ENCODE measurements around the gene COL4A1.

The COL4A1 gene

GRCh38 chr13:110227416-110227815 lies 79.5 kb downstream of the COL4A1 start:
- H3K4me1 ChIP-seq (ENCODE audit: control insufficient read depth, low read depth, low read length) = no peaks in the 10 kb centered on the region
- H2AK5ac ChIP-seq (ENCODE audit: low read length) = no peak overlapping the region
- no peak for DNase-seq
- no peaks in the 10 kb centered on the region for H3K79me2 ChIP-seq (ENCODE audit: control insufficient read depth, insufficient read depth, low read length)
- no peak overlapping the region for H3K4me2 ChIP-seq (ENCODE audit: low read length)
- no peak overlapping the region for H2BK120ac ChIP-seq (ENCODE audit: low read depth, low read length)
- no peak overlapping the region for H3K9ac ChIP-seq (ENCODE audit: low read length)
- no peak overlapping the region for H3K23ac ChIP-seq (ENCODE audit: low read length)
- no peak overlapping the region for H3K4me3 ChIP-seq (ENCODE audit: low read length)
- no peaks in the 10 kb centered on the region for H3K27me3 ChIP-seq (ENCODE audit: insufficient read depth, low read length, poor library complexity)
- no peak overlapping the region for H2BK15ac ChIP-seq (replicated peaks; ENCODE audit: low read depth)
- no peak overlapping the region for H3K18ac ChIP-seq (ENCODE audit: low read length)
- no peaks in the 10 kb centered on the region for H3K36me3 ChIP-seq (ENCODE audit: control insufficient read depth, insufficient read depth, low read length)
- H2BK5ac ChIP-seq (ENCODE audit: low read length) = no peak overlapping the region
- H4K8ac ChIP-seq (ENCODE audit: low read depth, low read length) = no peak overlapping the region
- no peaks in the 10 kb centered on the region for H3K79me1 ChIP-seq (ENCODE audit: low read length)
- no peak overlapping the region for H3K56ac ChIP-seq (ENCODE audit: low read length)
- H3K4ac ChIP-seq (ENCODE audit: low read depth, low read length) = no peak overlapping the region
- no CpG with 5 or more reads among the region's 3 CpGs for WGBS (ENCODE audit: extremely low coverage, insufficient coverage, low lambda C conversion rate)
- no peak overlapping the region for H3K27ac ChIP-seq (ENCODE audit: low read depth, low read length)
- no peak overlapping the region for H4K5ac ChIP-seq (ENCODE audit: low read length)

GRCh38 chr13:110225609-110226574 lies 81.1 kb downstream of the COL4A1 start:
- no peak overlapping the region for H4K5ac ChIP-seq (ENCODE audit: low read length)
- no CpG with 5 or more reads among the region's 12 CpGs for WGBS (ENCODE audit: extremely low coverage, insufficient coverage, low lambda C conversion rate)
- no peak overlapping the region for H3K9ac ChIP-seq (ENCODE audit: low read length)
- no peaks in the 10 kb centered on the region for H3K79me1 ChIP-seq (ENCODE audit: low read length)
- H3K4ac ChIP-seq (ENCODE audit: low read depth, low read length) = no peak overlapping the region
- H4K8ac ChIP-seq (ENCODE audit: low read depth, low read length) = no peak overlapping the region
- H3K4me3 ChIP-seq (ENCODE audit: low read length) = no peak overlapping the region
- no peak overlapping the region for H2BK5ac ChIP-seq (ENCODE audit: low read length)
- H2BK120ac ChIP-seq (ENCODE audit: low read depth, low read length) = peak overlapping the region; percentile 32
- H2AK5ac ChIP-seq (ENCODE audit: low read length) = no peak overlapping the region
- no peaks in the 10 kb centered on the region for H3K79me2 ChIP-seq (ENCODE audit: control insufficient read depth, insufficient read depth, low read length)
- no peaks in the 10 kb centered on the region for H3K27me3 ChIP-seq (ENCODE audit: insufficient read depth, low read length, poor library complexity)
- H3K4me2 ChIP-seq (ENCODE audit: low read length) = no peak overlapping the region
- H3K18ac ChIP-seq (ENCODE audit: low read length) = no peak overlapping the region
- DNase-seq = peak; percentile 78
- H3K36me3 ChIP-seq (ENCODE audit: control insufficient read depth, insufficient read depth, low read length) = no peaks in the 10 kb centered on the region
- no peak overlapping the region for H3K23ac ChIP-seq (ENCODE audit: low read length)
- H3K4me1 ChIP-seq (ENCODE audit: control insufficient read depth, low read depth, low read length) = no peaks in the 10 kb centered on the region
- no peak overlapping the region for H3K27ac ChIP-seq (ENCODE audit: low read depth, low read length)
- no peak overlapping the region for H2BK15ac ChIP-seq (replicated peaks; ENCODE audit: low read depth)
- H3K56ac ChIP-seq (ENCODE audit: low read length) = no peak overlapping the region

GRCh38 chr13:110225003-110225402 lies 82.0 kb downstream of the COL4A1 start:
- Histone ChIP-seq H3K56ac (ENCODE audit: low read length) (no peak overlapping the region), H3K36me3 (ENCODE audit: control insufficient read depth, insufficient read depth, low read length) (no peaks in the 10 kb centered on the region), H3K4ac (ENCODE audit: low read depth, low read length) (no peak overlapping the region), H2BK5ac (ENCODE audit: low read length) (no peak overlapping the region), H3K23ac (ENCODE audit: low read length) (no peak overlapping the region), H3K27me3 (ENCODE audit: insufficient read depth, low read length, poor library complexity) (no peaks in the 10 kb centered on the region), H2AK5ac (ENCODE audit: low read length) (no peak overlapping the region), H3K79me2 (ENCODE audit: control insufficient read depth, insufficient read depth, low read length) (no peaks in the 10 kb centered on the region), H4K5ac (ENCODE audit: low read length) (no peak overlapping the region), H3K4me1 (ENCODE audit: control insufficient read depth, low read depth, low read length) (no peaks in the 10 kb centered on the region), H3K4me2 (ENCODE audit: low read length) (no peak overlapping the region), H3K27ac (ENCODE audit: low read depth, low read length) (no peak overlapping the region), H2BK120ac (ENCODE audit: low read depth, low read length) (no peak overlapping the region), H2BK15ac (replicated peaks; ENCODE audit: low read depth) (no peak overlapping the region), H3K9ac (ENCODE audit: low read length) (no peak overlapping the region), H3K79me1 (ENCODE audit: low read length) (no peaks in the 10 kb centered on the region), H3K4me3 (ENCODE audit: low read length) (no peak overlapping the region), H3K18ac (ENCODE audit: low read length) (no peak overlapping the region), H4K8ac (ENCODE audit: low read depth, low read length) (no peak overlapping the region)
- WGBS (ENCODE audit: extremely low coverage, insufficient coverage, low lambda C conversion rate) = no CpG with 5 or more reads among the region's 11 CpGs
- no peak for DNase-seq

GRCh38 chr13:110224519-110224918 lies 82.4 kb downstream of the COL4A1 start:
- Histone ChIP-seq H3K79me1 (ENCODE audit: low read length) (no peaks in the 10 kb centered on the region), H3K36me3 (ENCODE audit: control insufficient read depth, insufficient read depth, low read length) (no peaks in the 10 kb centered on the region), H3K4ac (ENCODE audit: low read depth, low read length) (no peak overlapping the region), H3K27ac (ENCODE audit: low read depth, low read length) (no peak overlapping the region), H3K4me1 (ENCODE audit: control insufficient read depth, low read depth, low read length) (no peaks in the 10 kb centered on the region), H3K56ac (ENCODE audit: low read length) (no peak overlapping the region), H2BK120ac (ENCODE audit: low read depth, low read length) (no peak overlapping the region), H3K23ac (ENCODE audit: low read length) (no peak overlapping the region), H3K79me2 (ENCODE audit: control insufficient read depth, insufficient read depth, low read length) (no peaks in the 10 kb centered on the region), H2BK5ac (ENCODE audit: low read length) (no peak overlapping the region), H4K5ac (ENCODE audit: low read length) (no peak overlapping the region), H4K8ac (ENCODE audit: low read depth, low read length) (no peak overlapping the region), H3K9ac (ENCODE audit: low read length) (no peak overlapping the region), H2BK15ac (replicated peaks; ENCODE audit: low read depth) (no peak overlapping the region), H3K4me3 (ENCODE audit: low read length) (no peak overlapping the region), H3K18ac (ENCODE audit: low read length) (no peak overlapping the region), H3K4me2 (ENCODE audit: low read length) (no peak overlapping the region), H2AK5ac (ENCODE audit: low read length) (no peak overlapping the region), H3K27me3 (ENCODE audit: insufficient read depth, low read length, poor library complexity) (no peaks in the 10 kb centered on the region)
- DNase-seq = no peak
- no CpG with 5 or more reads among the region's 8 CpGs for WGBS (ENCODE audit: extremely low coverage, insufficient coverage, low lambda C conversion rate)

- no CpG with 5 or more reads among the region's 18 CpGs for WGBS (ENCODE audit: extremely low coverage, insufficient coverage, low lambda C conversion rate)
- H3K9ac ChIP-seq (ENCODE audit: low read length) = no peak overlapping the region
Observed at GRCh38 chr13:110221406-110222117, 85.4 kb downstream of the COL4A1 start.

More at GRCh38 chr13:110221406-110222117, 85.4 kb downstream of the COL4A1 start:
- Histone ChIP-seq H3K79me1 (ENCODE audit: low read length) (no peaks in the 10 kb centered on the region), H3K27ac (ENCODE audit: low read depth, low read length) (no peak overlapping the region), H2BK5ac (ENCODE audit: low read length) (no peak overlapping the region), H3K4me1 (ENCODE audit: control insufficient read depth, low read depth, low read length) (peaks cover 2% of the 10 kb centered on the region), H3K27me3 (ENCODE audit: insufficient read depth, low read length, poor library complexity) (no peaks in the 10 kb centered on the region), H3K23ac (ENCODE audit: low read length) (no peak overlapping the region), H3K36me3 (ENCODE audit: control insufficient read depth, insufficient read depth, low read length) (no peaks in the 10 kb centered on the region), H2BK120ac (ENCODE audit: low read depth, low read length) (no peak overlapping the region), H3K4ac (ENCODE audit: low read depth, low read length) (no peak overlapping the region), H3K18ac (ENCODE audit: low read length) (no peak overlapping the region), H3K56ac (ENCODE audit: low read length) (peak overlapping the region; percentile 30), H2AK5ac (ENCODE audit: low read length) (no peak overlapping the region), H2BK15ac (replicated peaks; ENCODE audit: low read depth) (no peak overlapping the region), H4K8ac (ENCODE audit: low read depth, low read length) (no peak overlapping the region), H3K4me2 (ENCODE audit: low read length) (no peak overlapping the region), H3K79me2 (ENCODE audit: control insufficient read depth, insufficient read depth, low read length) (no peaks in the 10 kb centered on the region), H4K5ac (ENCODE audit: low read length) (no peak overlapping the region), H3K4me3 (ENCODE audit: low read length) (no peak overlapping the region)
- no peak for DNase-seq
